Measurements from ENCODE around the gene WDR33. TPM values are rescaled to one million over a fixed set of nuclear protein-coding genes. Genes with fewer than 3 reads are reported as not detected.

The WDR33 gene
- 22.3 to 25.5 TPM (median 24.6 TPM) in 5 replicates for total RNA-seq (2022; extraction: Qiagen RNA extraction)

GRCh38 chr2:127810619-127811396 is at the start of gene WDR33:
Gene WDR33, minus strand, starts transcription at chr2:127811171. Its CDS starts 40,190 bp downstream, at chr2:127770981.

DNA sequence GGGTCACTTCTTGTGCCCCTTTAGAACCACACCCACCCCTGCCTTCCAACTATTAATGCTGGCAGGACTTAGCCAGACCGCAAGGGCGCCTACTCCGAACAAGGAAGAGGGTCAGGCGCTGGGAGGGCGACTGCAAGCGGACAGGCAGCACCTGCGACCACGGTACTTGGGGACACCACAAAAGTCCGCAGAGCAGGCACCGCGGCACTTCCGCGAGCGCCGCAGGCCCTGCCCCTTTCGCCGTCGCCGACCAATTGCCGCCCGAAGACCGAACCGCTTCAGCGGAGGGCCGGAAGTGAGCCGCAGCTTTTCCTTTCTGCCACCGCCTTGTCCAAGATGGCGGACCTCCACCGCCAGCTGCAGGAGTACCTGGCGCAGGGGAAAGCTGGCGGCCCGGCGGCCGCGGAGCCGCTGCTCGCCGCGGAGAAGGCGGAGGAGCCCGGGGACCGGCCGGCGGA is 109.7 kb downstream of the WDR33 start, which contains the start of gene SFT2D3:
Gene SFT2D3 (plus strand): TSS at position 305 of the 458 bp plus-strand sequence. CDS start 32 bp downstream, at position 337.

DNA sequence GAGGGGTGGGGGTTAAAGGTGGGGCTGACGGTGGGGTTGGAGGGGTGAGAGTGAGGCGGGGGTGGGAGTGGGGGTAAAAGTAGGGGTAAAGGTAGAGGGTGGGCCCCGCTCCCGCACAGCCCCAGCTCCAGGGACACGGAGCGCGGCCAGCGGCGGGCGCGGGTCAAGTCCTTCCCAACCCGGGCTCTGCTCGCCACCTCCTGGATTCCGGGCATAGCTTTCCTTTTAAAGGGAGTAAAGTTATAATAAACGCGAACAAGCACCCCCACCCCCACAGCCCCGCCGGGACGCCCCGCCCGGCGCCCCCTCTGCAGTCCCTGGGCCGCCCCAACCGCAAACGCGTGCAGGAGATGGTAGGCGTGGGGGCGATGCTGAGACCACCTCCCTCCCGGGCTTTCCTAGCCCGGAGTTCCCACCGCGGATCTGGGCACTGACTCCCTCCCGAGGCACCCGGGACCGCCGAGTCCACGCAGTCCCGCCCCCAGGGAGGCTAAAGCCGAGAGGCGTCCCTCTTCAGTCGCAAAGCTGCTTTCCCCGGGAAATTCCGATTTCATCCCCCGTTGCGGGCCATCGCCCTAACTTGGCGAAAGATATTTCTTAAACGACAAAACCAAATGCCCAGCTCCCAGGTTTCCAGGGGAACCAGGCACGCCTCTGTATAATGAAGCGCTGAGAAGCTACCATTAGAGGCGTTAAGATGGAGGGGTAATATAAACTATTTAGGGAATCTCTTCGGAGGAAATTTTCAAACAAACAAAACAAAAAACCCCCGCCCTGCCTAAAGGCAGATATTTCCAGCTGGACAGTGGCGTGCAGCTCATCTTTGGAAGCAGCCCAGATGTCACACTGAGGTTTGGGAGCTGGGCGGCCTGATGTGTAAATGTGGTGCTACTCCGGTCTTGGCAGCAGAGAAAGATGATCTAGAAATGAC is 135.4 kb downstream of the WDR33 start, which contains the start of gene LIMS2:
Gene LIMS2 (minus strand): TSS at position 200 of the 931 bp plus-strand sequence. CDS start 506 bp downstream, outside the sequence.

Other genes with a start within 250 kb of the WDR33 start
- 0.11 TPM in 1 of 5 replicates, not detected in the others for gene GPR17, start 165.0 kb downstream of the WDR33 start, total RNA-seq (2022; extraction: Qiagen RNA extraction)
- gene LIMS2, start 135.6 kb downstream of the WDR33 start, total RNA-seq (2022; extraction: Qiagen RNA extraction), result 6.3 to 9.8 TPM (median 6.4 TPM) in 5 replicates
- gene SFT2D3, start 109.7 kb downstream of the WDR33 start, total RNA-seq (2022; extraction: Qiagen RNA extraction), result 4.4 to 6.0 TPM (median 5.5 TPM) in 5 replicates
- gene POLR2D, start 47.0 kb upstream of the WDR33 start, total RNA-seq (2022; extraction: Qiagen RNA extraction), result 51.1 to 58.9 TPM (median 53.1 TPM) in 5 replicates
- gene AMMECR1L, start 74.8 kb upstream of the WDR33 start, total RNA-seq (2022; extraction: Qiagen RNA extraction), result 16.0 to 20.2 TPM (median 17.9 TPM) in 5 replicates
- 10.2 to 12.7 TPM (median 12.0 TPM) in 5 replicates for gene SAP130, start 216.9 kb upstream of the WDR33 start, total RNA-seq (2022; extraction: Qiagen RNA extraction)

Data from A549 treated with Hydrocortisone at 1 μM for 4 hours (cell line).